Stimulated activated CD4-positive, alpha-beta T cell treated with anti-CD3 and anti-CD28 coated beads, Interleukin-15, amount 100 ng/mL, for 1 hour (primary cell): ENCODE measurements around the gene TBC1D8.

Source experiments
- DNase-seq, 2 donors: peaks; one replicate each; pipeline ENCODE4 v3.0.0-alpha.2; 2020; ENCODE audit warnings: low read depth in 1 of 2, low spot score in 1 of 2

TBC1D8 gene

DNA sequence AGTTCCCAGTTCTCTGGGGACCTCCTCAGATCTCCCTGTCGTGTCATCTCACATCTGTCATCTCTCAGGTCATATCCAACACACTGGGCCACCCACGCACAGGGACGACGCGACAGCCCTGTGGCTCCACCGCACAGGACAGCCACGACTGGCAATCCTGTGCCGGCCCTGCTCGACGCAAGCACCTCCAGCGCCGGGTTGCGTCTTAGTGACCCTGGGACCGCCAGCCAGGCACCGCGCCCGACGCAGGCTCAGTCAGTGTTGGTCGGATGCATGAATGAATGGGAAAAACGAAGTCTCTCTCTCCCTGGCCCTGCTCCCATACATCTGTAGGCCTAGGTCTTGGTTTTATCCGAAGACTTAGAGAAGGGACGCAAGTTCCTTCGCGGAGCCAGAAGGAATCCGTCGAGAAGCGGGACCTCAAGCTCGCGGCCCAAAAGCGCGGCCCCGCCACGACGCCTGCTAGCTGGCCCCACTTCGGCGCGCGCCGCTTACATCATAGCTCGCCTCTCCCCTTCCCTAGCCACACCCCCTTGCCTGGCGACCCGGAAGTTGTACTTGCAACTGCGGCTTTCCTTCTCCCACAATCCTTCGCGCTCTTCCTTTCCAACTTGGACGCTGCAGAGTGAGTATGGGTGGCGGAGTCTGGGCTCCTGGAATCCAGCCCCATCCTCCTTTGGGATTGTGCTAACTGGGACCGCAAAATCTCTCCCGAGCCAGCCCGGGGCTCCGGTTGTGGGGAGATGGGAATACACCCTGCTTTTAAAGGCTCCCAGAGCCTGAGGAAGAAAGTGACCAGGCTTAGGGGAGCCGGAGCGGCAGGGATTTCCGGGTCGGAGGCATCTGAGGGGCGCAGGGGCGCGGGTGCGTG lies 149.3 kb downstream of the TBC1D8 start, which contains the start of gene RPL31:
TSS of gene RPL31 (plus strand) at position 599 of the 871 bp plus-strand sequence. CDS start 413 bp downstream, outside the sequence.
- DNase-seq: peak; percentile 85 to 90

DNA sequence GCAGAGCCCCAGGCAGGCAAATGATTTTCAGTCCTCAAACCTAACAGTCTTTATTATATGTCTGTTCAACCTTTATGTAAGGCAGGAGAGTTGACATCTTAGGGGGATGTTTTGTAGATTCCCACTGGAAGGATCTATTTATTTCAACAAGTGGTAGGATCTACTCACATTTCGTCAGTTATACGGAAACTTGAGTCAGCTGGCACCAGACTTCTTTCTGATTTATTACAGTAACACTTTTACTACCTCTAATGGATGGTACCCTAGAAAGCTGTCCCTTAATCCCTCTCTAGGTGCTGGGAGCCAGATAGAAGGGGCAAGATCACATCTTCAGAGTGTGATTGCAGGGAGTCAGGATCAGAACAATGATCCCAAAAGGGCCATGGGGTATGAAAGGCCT lies 151.2 kb downstream of the TBC1D8 start:
- no peak for DNase-seq

DNA sequence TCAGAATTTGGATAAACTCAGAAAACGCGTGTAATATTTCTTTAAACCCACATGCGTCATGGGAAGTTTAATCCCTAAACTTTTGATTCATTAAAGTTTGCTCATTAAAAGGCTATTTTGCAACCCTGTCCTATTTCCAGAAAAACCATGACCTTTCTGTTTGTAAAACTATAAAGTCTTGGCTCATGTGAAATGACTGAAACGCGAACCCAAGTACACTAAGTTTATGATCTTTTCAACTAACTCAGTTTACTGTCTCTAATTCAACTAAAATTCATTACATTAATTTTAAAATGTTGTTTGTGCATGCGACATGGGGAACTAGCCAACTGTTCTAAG lies 153.0 kb downstream of the TBC1D8 start:
- DNase-seq: no peak

DNA sequence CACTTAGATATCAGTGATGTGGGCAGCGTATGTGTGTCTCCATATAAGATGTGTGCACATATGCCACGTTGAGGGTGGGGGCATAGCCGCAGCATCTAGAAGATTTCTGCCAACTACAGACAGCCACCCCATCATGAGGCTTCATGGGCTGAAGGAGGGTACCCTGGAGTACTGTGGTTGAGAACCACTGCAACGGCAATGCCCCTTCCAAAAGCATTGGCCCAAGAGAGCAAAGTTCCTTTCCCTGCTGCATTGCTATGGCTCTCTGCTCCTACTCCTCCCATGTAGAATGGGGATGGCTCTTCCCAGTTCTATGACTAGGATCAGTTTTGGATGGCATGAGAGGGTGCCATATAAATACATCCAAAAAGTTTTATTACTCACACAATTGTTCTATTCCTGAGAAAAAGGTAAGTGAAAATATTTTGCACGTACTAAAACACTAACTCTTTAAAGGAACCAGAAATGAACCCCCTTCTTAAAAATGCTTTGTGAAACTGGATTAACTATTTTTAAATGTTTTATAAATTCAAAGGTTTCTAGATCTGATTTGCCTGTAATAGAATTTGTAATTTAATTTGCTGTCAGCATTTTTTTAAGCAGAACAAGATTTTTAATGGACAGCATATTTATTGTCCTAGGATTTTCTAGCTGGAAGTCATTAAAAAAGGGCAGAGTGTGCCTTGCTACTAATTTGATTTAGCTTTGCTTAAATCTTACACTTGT lies 153.5 kb downstream of the TBC1D8 start:
- DNase-seq: no peak

DNA sequence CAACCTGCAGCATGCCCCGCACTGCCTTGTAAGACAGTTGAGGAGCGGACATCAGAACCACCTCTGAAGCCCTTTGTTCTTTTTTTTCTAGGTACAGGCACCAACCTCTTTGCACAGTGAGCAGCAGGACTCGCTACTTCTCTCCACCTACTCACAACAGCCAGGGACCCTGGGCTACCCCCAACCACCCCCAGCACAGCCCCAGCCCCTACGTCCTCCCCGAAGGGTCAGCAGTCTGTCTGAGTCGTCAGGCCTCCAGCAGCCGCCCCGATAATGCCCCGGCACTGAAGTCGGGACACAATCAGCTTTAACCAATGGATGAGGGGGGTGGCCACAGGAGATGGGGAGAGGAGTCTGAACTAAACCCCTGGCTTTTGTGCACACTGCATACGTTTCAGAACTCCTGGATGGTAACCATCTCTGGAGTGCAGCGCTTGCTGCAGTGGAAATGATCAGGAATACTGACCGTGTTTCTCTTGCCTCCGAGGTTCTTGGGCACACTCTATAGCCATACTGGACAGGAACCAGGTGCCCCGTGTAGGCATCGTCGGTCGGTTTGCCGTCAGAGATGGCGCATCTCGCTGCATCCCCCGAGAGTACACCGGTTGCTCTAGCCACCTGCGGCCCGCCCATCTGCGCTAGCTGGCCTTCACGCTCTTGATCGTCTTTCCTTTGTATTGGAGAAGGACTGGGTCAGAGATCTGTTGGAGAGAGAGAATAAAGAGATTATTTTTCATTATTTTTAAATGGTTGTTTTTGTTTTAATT lies 155.7 kb downstream of the TBC1D8 start:
- DNase-seq: no peak

DNA sequence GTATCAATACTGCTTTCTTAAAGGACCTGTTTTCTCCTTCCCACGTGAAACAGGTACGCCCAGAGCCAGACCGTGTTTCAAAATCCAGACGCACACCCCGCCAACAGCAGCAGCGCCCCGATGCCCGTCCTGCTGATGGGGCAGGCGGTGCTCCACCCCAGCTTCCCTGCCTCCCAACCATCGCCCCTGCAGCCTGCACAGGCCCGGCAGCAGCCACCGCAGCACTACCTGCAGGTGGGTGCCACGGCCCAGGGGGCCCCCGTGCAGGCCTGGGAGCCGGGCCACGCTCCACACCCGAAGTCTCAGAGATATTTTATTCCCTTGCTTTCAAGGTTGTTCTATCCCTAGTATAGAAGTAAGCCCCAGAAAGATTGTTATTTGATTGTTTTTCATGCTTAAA lies 157.9 kb downstream of the TBC1D8 start:
- DNase-seq: no peak

DNA sequence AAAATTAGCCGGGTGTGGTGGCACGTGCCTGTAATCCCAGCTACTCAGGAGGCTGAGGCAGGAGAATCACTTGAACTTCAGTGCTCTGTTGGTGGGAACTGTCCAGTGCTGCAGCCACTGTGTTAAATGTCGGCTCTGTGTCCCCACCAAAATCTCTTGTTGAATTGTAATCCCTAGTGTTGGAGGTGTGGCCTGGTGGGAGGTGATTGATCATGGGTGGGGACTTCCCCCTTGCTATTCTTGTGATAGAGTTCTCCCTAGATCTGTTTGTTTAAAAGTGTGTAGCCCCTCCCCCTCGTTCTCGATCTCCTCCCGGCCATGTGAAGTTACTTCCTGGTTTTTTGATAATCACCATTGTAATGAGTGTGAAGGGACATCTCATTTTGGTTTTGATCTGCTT lies 158.9 kb downstream of the TBC1D8 start:
- DNase-seq: no peak

DNA sequence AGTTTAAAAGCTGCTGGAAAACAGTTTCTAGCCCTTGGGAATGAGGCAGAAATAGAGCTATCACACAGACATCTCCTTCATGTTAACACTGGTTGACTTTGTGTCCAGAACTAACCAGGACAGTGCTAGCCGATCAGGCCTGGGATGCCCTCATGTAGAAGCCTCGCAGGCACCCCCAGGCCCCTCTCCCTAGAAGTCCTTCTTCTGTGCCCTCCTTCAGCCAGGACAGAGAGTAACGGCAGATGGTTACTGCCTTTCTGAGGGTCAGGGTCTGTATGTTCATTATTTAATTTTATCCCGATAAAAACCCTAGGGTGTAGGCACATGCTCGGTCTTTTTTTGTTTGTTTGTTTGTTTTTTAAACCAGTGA lies 159.8 kb downstream of the TBC1D8 start:
- DNase-seq: no peak

DNA sequence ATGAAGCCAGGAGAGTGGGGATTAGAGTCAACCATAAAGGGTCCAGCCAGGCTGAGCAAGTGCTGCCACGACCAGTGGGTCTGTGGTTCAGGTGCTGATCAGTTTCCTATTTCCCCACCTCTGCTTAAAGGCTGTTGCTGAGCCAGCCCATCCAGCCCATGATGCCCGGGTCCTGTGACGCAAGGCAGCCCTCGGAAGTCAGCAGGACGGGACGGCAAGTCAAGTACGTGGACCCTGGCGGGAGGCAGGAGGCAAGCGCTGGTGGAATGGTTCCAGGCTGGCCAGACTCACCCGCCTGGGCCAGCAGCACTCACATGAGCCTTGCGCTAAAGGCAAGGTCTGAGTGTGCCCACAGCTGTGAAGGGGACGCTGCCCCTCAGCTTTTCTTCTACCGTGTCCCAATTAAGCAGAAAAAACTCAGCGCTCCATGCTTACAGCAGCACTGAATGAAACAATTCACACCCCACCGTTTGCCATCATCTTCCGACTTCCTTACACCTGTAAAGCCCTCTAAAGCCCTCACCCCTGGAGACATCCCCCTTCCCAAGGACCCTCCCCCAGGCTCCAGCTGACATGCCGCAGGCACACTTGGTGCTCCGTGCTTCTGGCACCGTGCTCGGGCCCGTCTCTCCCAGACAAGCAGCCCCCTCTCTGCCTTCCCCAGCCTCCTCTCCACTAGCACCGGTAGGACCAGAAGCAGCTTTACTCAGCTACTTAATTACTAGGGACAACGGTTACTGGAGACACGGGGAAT lies 160.4 kb downstream of the TBC1D8 start:
- DNase-seq: no peak

DNA sequence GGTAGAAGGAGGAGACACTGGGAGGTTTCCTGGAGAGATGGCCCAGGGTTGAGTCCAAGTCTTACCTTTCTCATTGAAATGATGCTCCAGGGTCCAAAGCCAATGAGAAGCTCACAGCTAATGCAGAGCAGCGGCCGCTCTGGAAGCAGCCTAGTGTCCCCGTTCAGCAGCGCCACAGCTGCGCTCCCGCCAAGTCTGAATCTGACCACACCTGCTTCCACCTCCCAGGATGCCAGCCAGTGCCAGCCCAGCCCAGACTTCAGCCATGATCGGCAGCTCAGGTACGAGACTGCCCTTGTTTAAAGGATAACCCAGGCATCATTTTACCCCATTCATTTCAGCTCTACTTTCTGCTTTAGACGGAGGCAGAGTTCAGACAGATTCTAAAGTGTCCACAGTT lies 161.0 kb downstream of the TBC1D8 start:
- DNase-seq: no peak

DNA sequence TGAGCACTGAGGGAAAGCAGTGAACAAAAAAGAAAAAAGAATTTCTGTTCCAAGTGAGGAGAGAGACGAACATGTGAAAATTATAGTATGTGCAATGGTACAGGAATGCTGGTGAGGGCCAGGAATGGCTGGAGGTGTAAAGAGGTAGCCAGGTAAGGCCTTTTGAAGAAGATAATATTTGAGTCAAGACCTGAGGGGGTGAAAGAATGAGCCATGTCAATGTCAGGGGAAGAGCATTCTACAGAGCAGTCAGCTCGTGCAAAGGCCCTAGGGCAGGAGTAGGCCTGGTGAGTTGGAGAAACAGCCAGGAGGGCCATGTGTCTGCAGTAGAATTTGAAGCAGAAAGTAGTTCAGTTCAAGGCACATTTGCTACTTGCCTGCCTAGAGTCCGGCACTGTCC lies 161.5 kb downstream of the TBC1D8 start:
- DNase-seq: no peak

DNA sequence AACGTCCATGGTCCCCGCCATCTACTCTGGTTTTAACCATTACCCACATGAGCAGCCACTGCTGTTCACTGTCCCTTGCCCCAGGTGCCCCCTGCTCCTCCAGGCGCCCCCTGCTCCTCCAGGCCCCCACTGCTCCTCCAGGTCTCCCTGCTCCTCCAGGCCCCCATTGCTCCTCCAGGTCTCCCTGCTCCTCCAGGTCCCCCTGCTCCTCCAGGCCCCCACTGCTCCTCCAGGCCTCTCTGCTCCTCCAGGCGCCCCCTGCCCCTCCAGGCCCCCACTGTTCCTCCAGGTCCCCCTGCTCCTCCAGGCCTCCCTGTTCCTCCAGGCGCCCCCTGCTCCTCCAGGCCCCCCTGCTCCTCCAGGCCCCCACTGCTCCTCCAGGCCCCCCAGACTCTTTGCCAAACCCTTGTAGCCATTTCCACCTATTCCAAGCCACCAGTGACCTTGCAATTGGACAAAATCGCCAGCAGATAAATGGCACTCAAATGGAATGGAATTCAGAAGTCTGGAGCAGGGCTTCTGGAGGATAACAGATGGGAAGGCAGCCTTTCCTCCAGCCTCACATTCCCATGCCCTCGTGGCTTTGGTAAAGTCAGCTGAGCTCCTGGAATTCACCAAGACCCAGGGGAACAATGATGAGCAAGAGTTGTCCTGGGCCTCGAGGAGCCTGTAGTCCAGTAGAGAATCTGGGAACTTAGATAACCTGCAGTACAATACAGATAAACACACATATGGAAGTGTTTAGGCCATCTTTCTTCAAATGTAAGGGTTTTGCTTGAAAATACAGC lies 162.4 kb downstream of the TBC1D8 start:
- DNase-seq: no peak

DNA sequence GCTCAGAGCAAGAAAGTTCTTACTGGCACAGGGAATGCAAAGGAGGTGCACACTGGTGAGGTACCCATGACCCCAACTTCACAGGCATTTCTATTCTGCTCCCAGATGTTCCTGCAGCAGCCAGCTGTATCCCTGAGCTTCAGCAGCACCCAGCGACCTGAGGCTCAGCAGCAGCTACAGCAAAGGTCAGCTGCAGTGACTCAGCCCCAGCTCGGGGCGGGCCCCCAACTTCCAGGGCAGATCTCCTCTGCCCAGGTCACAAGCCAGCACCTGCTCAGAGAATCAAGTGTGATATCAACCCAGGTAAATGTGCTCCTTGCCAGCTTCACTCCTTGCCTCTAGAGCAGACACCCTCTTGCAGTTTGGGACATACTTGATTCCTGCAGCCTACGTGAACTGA lies 163.2 kb downstream of the TBC1D8 start:
- no peak for DNase-seq

DNA sequence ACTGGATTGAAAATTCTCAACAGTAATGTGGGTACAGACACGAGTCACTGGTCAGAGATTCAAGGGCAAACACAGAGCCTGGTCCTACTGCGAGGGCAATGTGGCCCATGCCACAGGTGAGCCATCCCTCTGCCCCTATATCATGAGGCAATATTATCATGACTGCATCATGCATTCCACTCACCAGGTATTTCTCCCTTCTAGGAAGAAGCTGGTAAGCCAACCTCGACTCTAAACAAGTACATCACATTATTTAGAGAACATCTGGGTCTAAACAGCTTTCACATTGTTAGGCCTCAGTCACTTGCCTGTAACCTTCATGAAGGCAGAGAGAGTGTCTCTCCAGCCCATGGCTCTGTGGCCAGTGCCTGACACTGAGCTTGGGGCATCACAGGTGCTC lies 163.6 kb downstream of the TBC1D8 start:
- DNase-seq: no peak

DNA sequence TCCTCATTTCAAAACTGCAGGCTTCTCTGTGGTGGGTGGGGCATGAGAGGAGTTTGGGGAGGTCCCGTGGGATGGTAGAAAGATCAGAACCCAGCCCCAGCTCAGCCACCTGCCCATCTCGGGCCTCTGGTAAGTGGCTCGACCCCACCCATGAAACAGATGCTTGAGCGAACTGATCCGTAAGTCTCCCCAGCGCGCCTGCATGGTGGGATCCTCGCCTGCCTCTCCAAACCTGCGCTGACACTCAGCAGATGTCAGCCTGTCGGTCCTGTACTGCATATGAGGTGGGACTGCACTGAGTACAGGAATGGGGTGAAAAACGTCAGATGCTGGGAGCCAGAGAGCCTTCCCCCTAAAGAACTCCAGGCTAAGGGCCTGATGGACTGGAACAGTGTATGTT lies 165.0 kb downstream of the TBC1D8 start:
- DNase-seq: no peak

DNA sequence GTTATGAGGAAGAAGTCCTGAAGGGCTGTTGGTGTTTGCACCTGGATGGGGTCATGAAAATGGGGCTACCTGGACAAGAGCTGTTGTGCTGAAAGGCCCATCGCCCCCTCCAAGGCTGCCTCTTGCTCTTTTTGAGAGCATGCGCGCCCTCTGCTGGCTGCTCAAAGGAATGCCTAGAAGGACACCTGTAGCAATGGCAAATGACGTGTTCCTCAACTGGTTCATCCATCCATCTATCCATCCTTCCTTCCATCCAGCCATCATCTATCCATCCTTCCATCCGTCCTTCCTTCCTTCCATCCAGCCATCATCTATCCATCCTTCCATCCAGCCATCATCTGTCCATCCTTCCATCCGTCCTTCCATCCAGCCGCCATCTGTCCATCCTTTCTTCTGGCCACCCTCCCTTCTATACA lies 166.3 kb downstream of the TBC1D8 start:
- DNase-seq: peak; percentile 38 to 70

DNA sequence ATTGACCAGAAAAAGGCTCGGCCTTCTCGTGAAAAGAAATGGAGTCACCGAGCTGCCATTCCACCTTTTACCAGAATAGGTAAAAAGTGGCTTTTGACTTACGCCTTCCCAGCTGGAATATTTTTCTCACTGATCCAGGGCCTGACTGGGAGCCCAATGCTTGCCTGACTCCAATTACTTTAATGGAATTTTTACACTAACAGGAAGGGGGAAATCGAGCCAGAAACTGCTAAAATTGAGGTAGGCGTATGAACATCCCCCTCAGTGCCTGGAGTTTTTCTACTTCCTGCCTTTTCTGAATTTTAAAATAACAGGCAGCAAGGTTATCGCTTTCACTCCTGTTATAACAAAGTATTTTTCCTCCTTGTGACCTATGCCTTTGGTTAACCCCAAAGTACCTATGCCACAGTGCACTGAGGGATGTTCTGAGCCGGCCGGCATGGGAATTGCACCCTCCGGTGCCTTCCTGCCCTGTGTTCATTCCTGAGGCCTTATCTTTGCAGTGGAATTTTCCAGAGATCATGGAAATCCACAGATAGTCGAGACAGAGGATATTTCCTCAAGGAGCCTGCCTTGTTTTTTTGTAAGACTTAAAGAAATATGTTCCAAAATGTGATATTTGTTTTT lies 167.4 kb downstream of the TBC1D8 start:
- no peak for DNase-seq

DNA sequence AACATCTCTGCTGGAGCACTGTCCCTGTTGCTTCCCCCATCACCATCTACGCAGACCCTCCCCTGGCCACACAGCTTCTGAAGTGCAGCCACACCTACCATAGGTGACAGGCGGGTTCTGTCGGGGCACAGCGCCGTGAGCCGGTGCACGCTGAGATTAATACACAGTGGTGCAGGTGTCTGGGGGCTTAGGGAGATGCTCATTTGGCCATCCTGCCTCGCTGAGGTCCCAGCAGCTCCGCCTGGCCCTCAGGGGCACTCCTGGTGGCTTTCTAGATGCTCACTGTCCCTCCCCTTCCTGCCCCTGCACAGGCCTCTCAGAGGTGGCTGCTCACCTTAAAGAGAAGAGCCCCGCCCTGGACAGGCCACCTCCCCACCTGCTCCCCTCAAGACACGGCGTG lies 168.0 kb downstream of the TBC1D8 start:
- DNase-seq: no peak

DNA sequence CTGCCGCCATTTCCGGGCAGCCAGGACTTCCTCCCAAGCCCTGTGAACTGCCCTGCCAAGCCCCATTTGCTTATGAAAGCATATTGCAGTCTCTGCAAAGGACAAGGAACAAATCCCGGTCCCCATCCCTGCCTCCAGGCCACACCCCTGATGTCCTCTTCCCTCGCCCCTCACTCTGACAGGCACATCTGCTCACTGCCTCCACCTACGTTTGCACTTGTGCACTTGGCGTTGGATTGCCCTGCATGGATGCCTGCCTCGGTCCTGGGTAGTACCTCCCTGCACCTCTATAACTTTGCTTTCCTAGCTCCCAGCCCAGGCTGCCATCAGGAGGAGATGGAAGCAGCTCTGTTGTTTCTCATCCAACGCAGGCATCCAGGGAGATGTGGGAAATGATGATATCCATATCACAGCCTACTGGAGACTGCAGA lies 168.7 kb downstream of the TBC1D8 start:
- DNase-seq: no peak

DNA sequence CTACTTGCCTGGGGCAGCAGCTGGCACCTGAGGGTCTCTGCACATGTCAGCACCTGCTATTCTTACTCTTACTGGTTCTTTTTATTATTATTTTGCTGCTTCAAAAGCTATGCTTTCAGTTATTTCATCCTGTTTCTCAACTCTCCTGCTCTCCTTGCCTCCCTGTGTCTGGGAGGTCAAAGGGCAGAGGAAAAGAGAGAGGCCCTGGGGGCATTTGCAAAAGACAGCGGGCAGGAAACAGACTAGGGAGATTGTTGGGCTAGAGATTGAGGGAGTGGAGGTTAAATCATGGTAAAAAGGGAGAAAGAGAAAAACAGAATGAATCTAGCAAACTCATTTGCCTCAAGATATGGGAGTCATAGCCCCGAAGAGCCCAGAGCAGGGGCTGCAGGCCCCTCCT lies 170.2 kb downstream of the TBC1D8 start:
- DNase-seq: no peak
